Endothelial cell of umbilical vein (primary cell): ENCODE results near the gene ARF1. TPM values are rescaled to one million over a fixed set of nuclear protein-coding genes. Genes with fewer than 3 reads are reported as not detected.

Source experiments
- BruUV-seq: library from RNA; stranded (reverse); fragments of 400-500 nt; replicated peaks from 2 replicates; lab custom pipeline; 2021; lab: Mats Ljungman, UMichigan
- CTCF ChIA-PET: fragments of 300-600, 350-600 bp; sonication (Branson Sonifier 250); formaldehyde crosslinking; loops from one replicate; lab custom pipeline; 2021; ENCODE audit warnings: antibody characterized with exemption, inconsistent platforms; lab: Charles Lee
- POLR2A ChIA-PET: fragments of 300-600, 350-600 bp; sonication (Branson Sonifier 250); formaldehyde crosslinking; loops from one replicate; lab custom pipeline; 2021; ENCODE audit warnings: antibody characterized with exemption, inconsistent platforms; lab: Charles Lee
- DNase-seq: peaks from one replicate; pipeline ENCODE4 v3.0.0-alpha.2; 2011; ENCODE audit warnings: low read depth, low spot score
- FAIRE-seq: peaks from 2 replicates; lab custom pipeline; 2011; peaks lifted over from hg19 to GRCh38; lab: Jason Lieb, UNC
- H2AFZ ChIP-seq: 2 replicates; pipeline ENCODE4 v1.6.0; 2012; ENCODE audit warnings: low read depth, low read length, control low read depth, inconsistent platforms
- H3K27ac ChIP-seq: 2 replicates; pipeline ENCODE4 v1.5.1; 2011; ENCODE audit warnings: low read depth, mild to moderate bottlenecking, control low read depth, low read length, moderate library complexity; ENCODE audit not compliant: insufficient read depth
- H3K27me3 ChIP-seq, 2 experiments: 2 replicates each; pipeline versions ENCODE4 v1.6.0 to v1.6.1; 2011; ENCODE audit warnings: low read length in 2 of 2, mixed read lengths in 1 of 2; ENCODE audit not compliant: control insufficient read depth in 2 of 2, insufficient read depth in 2 of 2
- H3K36me3 ChIP-seq, 2 experiments: 2 replicates in 1 of 2; 3 replicates in 1 of 2; pipeline ENCODE4 v1.5.1; 2011; ENCODE audit warnings: low read length in 2 of 2, mild to moderate bottlenecking in 1 of 2, moderate library complexity in 1 of 2; ENCODE audit not compliant: control insufficient read depth in 2 of 2, insufficient read depth in 2 of 2; ENCODE audit errors: extremely low read depth in 1 of 2
- H3K4me1 ChIP-seq: 3 replicates; pipeline ENCODE4 v1.5.1; 2011; ENCODE audit warnings: mild to moderate bottlenecking, low read length; ENCODE audit not compliant: control insufficient read depth, insufficient read depth; ENCODE audit errors: extremely low read depth
- H3K4me2 ChIP-seq: 2 replicates; pipeline ENCODE4 v1.6.1; 2011; ENCODE audit warnings: low read length, control low read depth, mixed read lengths; ENCODE audit not compliant: insufficient read depth
- H3K4me3 ChIP-seq, 3 experiments: fragments of 200-600 bp in 1 of 3; sonication (generic), shearing (Covaris generic) in 1 of 3; replicated peaks in 1 of 3; 2 replicates each; pipeline ENCODE4 v1.5.1; 2011 to 2016; ENCODE audit warnings: control low read depth in 3 of 3, low read length in 3 of 3, mild to moderate bottlenecking in 2 of 3, inconsistent platforms in 1 of 3, low read depth in 1 of 3, moderate library complexity in 1 of 3; ENCODE audit not compliant: insufficient read depth in 1 of 3
- H3K79me2 ChIP-seq: 2 replicates; pipeline ENCODE4 v1.6.0; 2012; ENCODE audit warnings: low read length, inconsistent platforms; ENCODE audit not compliant: control insufficient read depth, insufficient read depth
- H3K9ac ChIP-seq: replicated peaks from 2 replicates; pipeline ENCODE3; 2011; ENCODE audit warnings: low read length, control low read depth; ENCODE audit not compliant: insufficient read depth; ENCODE audit errors: extremely low read depth
- H3K9me1 ChIP-seq: replicated peaks from 3 replicates; pipeline ENCODE4 v1.6.0; 2011; ENCODE audit warnings: mild to moderate bottlenecking, low read length; ENCODE audit not compliant: control insufficient read depth, insufficient read depth; ENCODE audit errors: extremely low read depth
- H3K9me3 ChIP-seq: replicated peaks from 2 replicates; pipeline ENCODE4 v1.5.1; 2012; ENCODE audit warnings: low read length, inconsistent platforms; ENCODE audit not compliant: control insufficient read depth, insufficient read depth
- H4K20me1 ChIP-seq: replicated peaks from 2 replicates; pipeline ENCODE3; 2011; ENCODE audit warnings: mild to moderate bottlenecking, low read length; ENCODE audit not compliant: control insufficient read depth, insufficient read depth; ENCODE audit errors: extremely low read depth
- EZH2 ChIP-seq: IDR thresholded peaks from 2 replicates; pipeline ENCODE4 v1.6.1; 2012; ENCODE audit warnings: borderline replicate concordance, low read depth, mild to moderate bottlenecking, moderate library complexity, low read length, inconsistent platforms; ENCODE audit not compliant: severe bottlenecking
- FOS ChIP-seq: IDR thresholded peaks from 2 replicates; pipeline ENCODE4 v1.6.1; 2011; ENCODE audit warnings: mild to moderate bottlenecking, low read length, moderate library complexity, borderline replicate concordance; ENCODE audit not compliant: insufficient read depth
- GATA2 ChIP-seq: IDR thresholded peaks from 2 replicates; pipeline ENCODE4 v1.7.0; 2011; ENCODE audit warnings: low read depth, mild to moderate bottlenecking, moderate library complexity, mixed read lengths, low read length; ENCODE audit not compliant: insufficient read length, insufficient read depth
- JUN ChIP-seq: IDR thresholded peaks from 2 replicates; pipeline ENCODE4 v1.6.1; 2011; ENCODE audit warnings: borderline replicate concordance, low read depth; ENCODE audit not compliant: insufficient read length, insufficient read depth
- MYC ChIP-seq: IDR thresholded peaks from one replicate; pipeline ENCODE4 v1.6.1; 2011; ENCODE audit warnings: mild to moderate bottlenecking, low read depth, low read length
- POLR2A ChIP-seq: IDR thresholded peaks from 2 replicates; pipeline ENCODE4 v1.6.1; 2012; ENCODE audit warnings: low read depth, mild to moderate bottlenecking, control low read depth, low read length
- POLR2AphosphoS5 ChIP-seq: IDR thresholded peaks from 2 replicates; pipeline ENCODE4 v1.6.1; 2012; ENCODE audit warnings: low read depth, mild to moderate bottlenecking, control low read depth, low read length, moderate library complexity; ENCODE audit not compliant: insufficient read depth
- dilution Hi-C: fragments of 300-500 bp; cut with MboI; formaldehyde crosslinking; loops from one replicate; pipeline ENCODE4 v1.15.0; 2019; ENCODE audit warnings: low sequenced_read_pairs; ENCODE audit not compliant: extremely low pct_ligation_motif_present
- intact Hi-C: fragments of 100-400 bp; cut with micrococcal nuclease; formaldehyde crosslinking; loops from one replicate; pipeline ENCODE4 v1.10.0; 2022
- polyA plus RNA-seq, 4 experiments: library from polyadenylated mRNA; depleted of rRNA in 3 of 4; stranded (reverse) in 3 of 4; unstranded in 1 of 4; fragments of >200 nt; gene quantifications; 2 replicates each; pipeline versions ENCODE4 v1.2.1 to v1.2.3, GENCODE V29; 2011 to 2012; ENCODE audit warnings: missing spikeins in 1 of 4
- total RNA-seq: library from RNA; stranded (reverse); gene quantifications from 2 replicates; pipeline ENCODE4 v1.2.3, GENCODE V29; 2021
- TF ChIP-seq, protein P1 (sequence below): IDR thresholded peaks from 2 replicates; pipeline ENCODE4 v1.6.1; 2011; ENCODE audit not compliant: insufficient read depth, insufficient read length
- TF ChIP-seq, protein P2 (sequence below), 2 donors: IDR thresholded peaks; 1 replicate in 1 of 2; 2 replicates in 1 of 2; pipeline ENCODE4 v1.5.1; 2011; ENCODE audit warnings: low read length in 2 of 2, mild to moderate bottlenecking in 2 of 2, moderate library complexity in 2 of 2, control low read depth in 1 of 2, inconsistent platforms in 1 of 2, low read depth in 1 of 2; ENCODE audit not compliant: insufficient read depth in 1 of 2; ENCODE audit errors: extremely low read depth in 1 of 2

The ARF1 gene
- total and polyA plus RNA-seq, 2 donors (not counting 3 experiments of a cell fraction or from before 2014, with no cell fraction given), result 499 to 844 TPM

- no peaks in the 10 kb centered on the region for H3K9me3 ChIP-seq
- no peak overlapping the region for H2AFZ ChIP-seq
- no peaks in the 10 kb centered on the region for H4K20me1 ChIP-seq
- H3K4me1 ChIP-seq, result peaks cover 27% of the 10 kb centered on the region
- H3K27ac ChIP-seq, result no peak overlapping the region
- H3K36me3 ChIP-seq, result peaks cover 0 to 16% of the 10 kb centered on the region in 2 experiments
- FAIRE-seq (no peak), DNase-seq (no peak)
- ChIA-PET CTCF (interaction anchor here (3.5 kb wide), 1 partner anchor 13 kb away, joined by 12 read pairs; no protein-coding TSS in a partner anchor), POLR2A (interaction anchor here (1.4 kb wide), 1 partner anchor 22 kb away, joined by 3 read pairs; the partner anchor contains the start of gene IBA57)
- no peak overlapping the region for H3K9ac ChIP-seq
- H3K79me2 ChIP-seq, result peaks cover 68% of the 10 kb centered on the region
- H3K4me2 ChIP-seq, result no peak overlapping the region
- no peak overlapping the region for H3K4me3 ChIP-seq
- intact Hi-C loops, result no loop called here
- H3K9me1 ChIP-seq, result no peaks in the 10 kb centered on the region
- BruUV-seq, result no TSS peak
- H3K27me3 ChIP-seq, result no peaks in the 10 kb centered on the region
- TF ChIP-seq MYC (no peak), FOS (no peak), GATA2 (no peak), POLR2AphosphoS5 (no peak), EZH2 (no peak), POLR2A (no peak), JUN (no peak)
- TF ChIP-seq, protein P1, sequence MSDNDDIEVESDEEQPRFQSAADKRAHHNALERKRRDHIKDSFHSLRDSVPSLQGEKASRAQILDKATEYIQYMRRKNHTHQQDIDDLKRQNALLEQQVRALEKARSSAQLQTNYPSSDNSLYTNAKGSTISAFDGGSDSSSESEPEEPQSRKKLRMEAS, result no peak
- TF ChIP-seq, protein P2, sequence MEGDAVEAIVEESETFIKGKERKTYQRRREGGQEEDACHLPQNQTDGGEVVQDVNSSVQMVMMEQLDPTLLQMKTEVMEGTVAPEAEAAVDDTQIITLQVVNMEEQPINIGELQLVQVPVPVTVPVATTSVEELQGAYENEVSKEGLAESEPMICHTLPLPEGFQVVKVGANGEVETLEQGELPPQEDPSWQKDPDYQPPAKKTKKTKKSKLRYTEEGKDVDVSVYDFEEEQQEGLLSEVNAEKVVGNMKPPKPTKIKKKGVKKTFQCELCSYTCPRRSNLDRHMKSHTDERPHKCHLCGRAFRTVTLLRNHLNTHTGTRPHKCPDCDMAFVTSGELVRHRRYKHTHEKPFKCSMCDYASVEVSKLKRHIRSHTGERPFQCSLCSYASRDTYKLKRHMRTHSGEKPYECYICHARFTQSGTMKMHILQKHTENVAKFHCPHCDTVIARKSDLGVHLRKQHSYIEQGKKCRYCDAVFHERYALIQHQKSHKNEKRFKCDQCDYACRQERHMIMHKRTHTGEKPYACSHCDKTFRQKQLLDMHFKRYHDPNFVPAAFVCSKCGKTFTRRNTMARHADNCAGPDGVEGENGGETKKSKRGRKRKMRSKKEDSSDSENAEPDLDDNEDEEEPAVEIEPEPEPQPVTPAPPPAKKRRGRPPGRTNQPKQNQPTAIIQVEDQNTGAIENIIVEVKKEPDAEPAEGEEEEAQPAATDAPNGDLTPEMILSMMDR (IDR thresholded peaks at IDR 0.05; ENCODE audit: extremely low read depth in 1 of 2, insufficient read depth in 1 of 2, low read depth in 1 of 2, low read length in 2 of 2), result no peak
- dilution Hi-C loops, result no loop called here
Observed at GRCh38 chr1:228143480-228144192, 61.1 kb downstream of the ARF1 start.
